Measurements from ENCODE around the gene DGCR2. TPM values are rescaled to one million over a fixed set of nuclear protein-coding genes. Genes with fewer than 3 reads are reported as not detected.
A peak's percentile ranks its signal among the peaks of the same experiment; 100 is the strongest.

DGCR2 gene
- total RNA-seq, 2 donors from 2014 or later = 85.8 to 104 TPM

GRCh38 chr22:19067696-19068348 is 54.4 kb downstream of the DGCR2 start:
- DNase-seq (no peak), ATAC-seq (no peak)
- intact Hi-C loops (cut with DNase I, micrococcal nuclease) = no loop called here

- DNase-seq (no peak), ATAC-seq (no peak)
- intact Hi-C loops (cut with DNase I, micrococcal nuclease) = no loop called here
Measured at GRCh38 chr22:19066531-19067271, 55.5 kb downstream of the DGCR2 start.

- ATAC-seq (no peak), DNase-seq (no peak)
- intact Hi-C loops (cut with DNase I, micrococcal nuclease) = no loop called here
Measured at GRCh38 chr22:19065929-19066328, 56.3 kb downstream of the DGCR2 start.

- intact Hi-C loops (cut with DNase I, micrococcal nuclease) = no loop called here
- DNase-seq (no peak), ATAC-seq (no peak)
Measured at GRCh38 chr22:19065298-19065859, 56.8 kb downstream of the DGCR2 start.

- DNase-seq (no peak), ATAC-seq (no peak)
- intact Hi-C loops (cut with DNase I, micrococcal nuclease) = no loop called here
Measured at GRCh38 chr22:19064354-19065054, 57.7 kb downstream of the DGCR2 start.

- ATAC-seq = peak; percentile 9
- no peak for DNase-seq
- intact Hi-C loops (cut with DNase I, micrococcal nuclease) = no loop called here
Measured at GRCh38 chr22:19063581-19064353, 58.4 kb downstream of the DGCR2 start.

GRCh38 chr22:19062943-19063308 is 59.3 kb downstream of the DGCR2 start:
- no peak for DNase-seq
- intact Hi-C loops (cut with DNase I, micrococcal nuclease) = no loop called here
- no peak for ATAC-seq

- DNase-seq (no peak), ATAC-seq (no peak)
- intact Hi-C loops (cut with DNase I, micrococcal nuclease) = no loop called here
Measured at GRCh38 chr22:19062139-19062942, 59.9 kb downstream of the DGCR2 start.

- ATAC-seq (no peak), DNase-seq (no peak)
- intact Hi-C loops (cut with DNase I, micrococcal nuclease) = no loop called here
Measured at GRCh38 chr22:19061471-19062138, 60.6 kb downstream of the DGCR2 start.

GRCh38 chr22:19060356-19061009 is 61.7 kb downstream of the DGCR2 start:
- no peak for ATAC-seq

GRCh38 chr22:19059481-19060278 is 62.5 kb downstream of the DGCR2 start:
- intact Hi-C loops (cut with DNase I, micrococcal nuclease) = no loop called here
- DNase-seq = no peak
- ATAC-seq = peak; percentile 5

More at GRCh38 chr22:19060356-19061009, 61.7 kb downstream of the DGCR2 start:
- no peak for DNase-seq
- intact Hi-C loops (cut with DNase I, micrococcal nuclease) = no loop called here

- intact Hi-C loops (cut with DNase I, micrococcal nuclease) = no loop called here
- ATAC-seq = no peak
- no peak for DNase-seq
Measured at GRCh38 chr22:19058713-19059451, 63.3 kb downstream of the DGCR2 start.

GRCh38 chr22:19057999-19058491 is 64.2 kb downstream of the DGCR2 start:
- intact Hi-C loops (cut with DNase I, micrococcal nuclease) = no loop called here
- DNase-seq (no peak), ATAC-seq (no peak)

GRCh38 chr22:19057539-19057938 is 64.7 kb downstream of the DGCR2 start:
- ATAC-seq (no peak), DNase-seq (no peak)
- intact Hi-C loops (cut with DNase I, micrococcal nuclease) = no loop called here

- ATAC-seq (no peak), DNase-seq (no peak)
- intact Hi-C loops (cut with DNase I, micrococcal nuclease) = no loop called here
Measured at GRCh38 chr22:19056951-19057401, 65.2 kb downstream of the DGCR2 start.

GRCh38 chr22:19055801-19056200 is 66.4 kb downstream of the DGCR2 start:
- intact Hi-C loops (cut with DNase I, micrococcal nuclease) = no loop called here
- no peak for DNase-seq

More at GRCh38 chr22:19055801-19056200, 66.4 kb downstream of the DGCR2 start:
- ATAC-seq = no peak

Measured in left colon (tissue), 2 donors.